Fibroblast of pulmonary artery (primary cell): ENCODE results near the gene PDPK1.
"Not testable (repeated sequence)": the region's sequence is repeated elsewhere in the genome, so short reads cannot be mapped to it uniquely, and the experiment has no call there.

Experiments
- DNase-seq: peaks from one replicate; pipeline ENCODE4 v3.0.0-alpha.2; 2010; ENCODE audit warnings: low read depth
- H3K4me3 ChIP-seq: replicated peaks from 2 replicates; pipeline ENCODE4 v1.5.1; 2011; ENCODE audit warnings: low read depth, mild to moderate bottlenecking, control low read depth, low read length, moderate library complexity
- TF ChIP-seq, protein P1 (sequence below): IDR thresholded peaks from 2 replicates; pipeline ENCODE4 v1.5.1; 2011; ENCODE audit warnings: mild to moderate bottlenecking, control low read depth, low read length, inconsistent platforms; ENCODE audit errors: missing control alignments

The PDPK1 gene

DNA sequence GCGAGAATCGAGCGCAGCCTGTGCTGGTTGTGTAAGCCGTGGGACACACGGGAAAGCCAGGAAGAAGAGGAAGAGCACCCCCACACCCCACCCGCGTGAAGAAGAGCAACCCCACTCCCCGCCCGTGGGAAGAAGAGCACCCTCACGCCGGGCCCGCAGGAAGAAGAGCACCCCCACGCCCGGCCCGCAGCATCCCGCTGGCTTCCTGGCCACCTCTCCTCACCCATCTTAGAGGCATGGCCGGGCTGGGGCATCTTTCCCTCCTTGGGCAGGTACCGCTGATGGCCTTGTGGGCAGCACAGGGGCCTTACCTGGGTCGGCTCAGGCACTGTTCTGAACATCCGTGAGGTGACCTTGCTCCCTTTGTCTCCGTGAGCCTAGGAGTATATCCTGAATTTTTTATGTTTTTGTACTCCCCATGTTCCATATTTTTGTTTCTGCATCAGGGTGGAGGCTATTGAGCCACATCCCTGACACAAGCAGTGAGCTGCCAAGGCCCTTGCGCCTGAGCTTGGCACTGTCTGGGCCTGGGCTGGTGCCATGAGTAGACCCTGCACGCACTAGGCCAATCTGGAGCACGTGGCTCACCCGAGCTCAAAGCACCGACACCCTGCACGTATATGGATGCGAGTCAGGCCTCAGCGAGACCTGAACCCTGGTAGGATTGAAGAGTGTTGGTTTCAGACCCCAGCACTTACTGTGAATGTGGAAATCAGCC is 73.1 kb downstream of the PDPK1 start:
- TF ChIP-seq, protein P1, sequence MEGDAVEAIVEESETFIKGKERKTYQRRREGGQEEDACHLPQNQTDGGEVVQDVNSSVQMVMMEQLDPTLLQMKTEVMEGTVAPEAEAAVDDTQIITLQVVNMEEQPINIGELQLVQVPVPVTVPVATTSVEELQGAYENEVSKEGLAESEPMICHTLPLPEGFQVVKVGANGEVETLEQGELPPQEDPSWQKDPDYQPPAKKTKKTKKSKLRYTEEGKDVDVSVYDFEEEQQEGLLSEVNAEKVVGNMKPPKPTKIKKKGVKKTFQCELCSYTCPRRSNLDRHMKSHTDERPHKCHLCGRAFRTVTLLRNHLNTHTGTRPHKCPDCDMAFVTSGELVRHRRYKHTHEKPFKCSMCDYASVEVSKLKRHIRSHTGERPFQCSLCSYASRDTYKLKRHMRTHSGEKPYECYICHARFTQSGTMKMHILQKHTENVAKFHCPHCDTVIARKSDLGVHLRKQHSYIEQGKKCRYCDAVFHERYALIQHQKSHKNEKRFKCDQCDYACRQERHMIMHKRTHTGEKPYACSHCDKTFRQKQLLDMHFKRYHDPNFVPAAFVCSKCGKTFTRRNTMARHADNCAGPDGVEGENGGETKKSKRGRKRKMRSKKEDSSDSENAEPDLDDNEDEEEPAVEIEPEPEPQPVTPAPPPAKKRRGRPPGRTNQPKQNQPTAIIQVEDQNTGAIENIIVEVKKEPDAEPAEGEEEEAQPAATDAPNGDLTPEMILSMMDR, result no peak
- H3K4me3 ChIP-seq, result no peak overlapping the region
- no peak for DNase-seq

DNA sequence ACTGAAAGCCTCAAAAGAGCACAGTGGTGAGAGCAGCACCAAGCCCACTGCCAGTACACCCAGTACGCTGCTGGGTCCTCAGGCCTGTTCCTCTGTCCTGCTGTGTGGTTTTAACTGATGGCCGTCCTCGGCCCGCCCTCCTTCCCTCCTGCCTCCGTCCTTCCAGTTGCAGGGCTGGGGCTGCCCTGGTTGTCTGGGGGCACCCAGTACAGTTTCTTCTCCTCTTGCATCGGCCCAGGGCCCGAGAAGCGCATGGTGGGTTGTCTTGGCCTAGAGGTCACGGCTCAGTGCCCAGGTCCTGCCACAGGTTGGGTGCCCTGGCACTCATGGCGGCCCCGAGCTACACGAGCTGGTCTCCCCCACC is 73.7 kb downstream of the PDPK1 start:
- no peak for DNase-seq
- TF ChIP-seq, protein P1, result no peak
- H3K4me3 ChIP-seq, result no peak overlapping the region

DNA sequence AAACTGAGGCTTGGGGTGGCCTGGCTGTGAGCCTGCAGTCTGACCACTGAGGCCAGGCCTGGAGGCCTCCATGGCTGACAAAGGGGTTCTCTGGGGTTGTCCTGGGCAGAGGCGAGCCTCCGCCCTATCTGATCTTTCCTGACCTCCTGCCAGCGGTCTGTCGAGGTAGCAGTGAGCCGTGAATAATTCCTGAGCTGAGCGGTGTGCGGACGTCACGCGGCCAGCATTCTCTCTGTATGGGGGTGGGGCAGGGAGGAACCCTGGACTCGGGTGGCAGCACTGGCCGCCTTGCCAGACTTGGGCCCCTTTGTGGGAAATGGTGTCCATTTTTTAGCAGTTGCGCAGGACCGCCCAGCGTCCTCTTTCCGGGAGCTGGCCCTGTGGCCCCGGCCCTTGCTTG is 74.1 kb downstream of the PDPK1 start:
- not testable (repeated sequence) for DNase-seq, H3K4me3 ChIP-seq

DNA sequence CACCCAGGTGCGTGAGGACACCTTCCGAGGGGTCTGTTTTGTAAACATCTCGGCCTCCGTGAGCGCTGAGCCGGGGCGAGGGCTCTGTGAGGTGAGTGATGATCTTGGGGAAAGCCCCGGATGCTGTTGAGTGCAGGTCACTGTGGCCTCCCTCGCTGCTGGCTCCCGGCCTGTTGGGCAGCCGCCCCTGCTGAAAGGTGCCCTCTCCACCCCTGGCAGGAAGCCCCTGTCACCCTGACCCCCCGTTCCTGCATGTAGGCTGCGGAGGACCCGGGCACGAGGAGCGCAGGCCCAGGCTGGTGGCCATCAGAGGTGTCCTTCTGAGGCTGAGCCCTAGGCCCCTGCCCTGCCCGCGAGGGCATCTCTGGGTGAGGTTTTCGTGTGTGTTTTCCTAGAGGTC is 75.4 kb downstream of the PDPK1 start:
- not testable (repeated sequence) for DNase-seq, H3K4me3 ChIP-seq

DNA sequence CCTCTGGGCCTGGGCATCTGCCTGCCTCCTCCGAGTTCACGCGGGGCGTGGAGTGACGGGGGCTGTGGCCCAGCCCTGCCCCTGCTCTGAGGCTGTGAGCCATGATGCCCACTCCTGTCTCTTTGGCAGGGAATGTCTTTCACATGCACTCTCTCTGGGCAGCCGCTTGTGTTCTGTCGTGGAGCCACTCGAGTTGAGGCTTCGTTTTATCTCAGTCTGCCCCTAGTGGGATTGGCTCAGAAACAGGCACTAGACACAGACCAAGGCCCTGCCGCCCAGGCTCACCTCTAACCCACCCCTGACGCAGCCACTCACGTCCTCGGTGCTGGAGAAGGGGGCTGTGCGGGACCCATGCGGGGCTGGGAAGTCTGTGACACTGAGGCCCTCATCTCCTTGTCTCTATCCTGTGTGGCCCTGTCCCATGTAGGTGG is 77.0 kb downstream of the PDPK1 start:
- H3K4me3 ChIP-seq, result no peak overlapping the region
- TF ChIP-seq, protein P1, result no peak
- DNase-seq, result no peak

DNA sequence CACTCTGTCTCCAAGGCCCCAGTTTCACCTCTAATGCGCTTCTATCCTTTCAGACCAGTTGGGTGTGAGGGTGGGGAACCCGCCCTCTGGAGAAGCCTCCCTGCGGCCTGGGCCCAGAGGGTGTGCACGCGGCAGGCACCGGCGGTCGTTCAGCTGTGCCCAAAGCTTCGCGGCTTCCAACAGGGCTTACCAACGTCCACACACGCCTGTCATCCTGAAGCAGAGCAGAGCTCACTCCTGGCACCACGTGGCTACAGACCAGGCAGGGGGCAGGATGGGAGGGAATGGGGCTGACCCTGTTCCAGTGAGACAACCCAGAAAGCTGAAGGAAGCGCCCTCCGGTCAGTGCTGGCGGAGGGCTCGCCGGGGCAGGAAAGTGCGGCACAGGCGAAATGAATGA is 81.1 kb downstream of the PDPK1 start:
- not testable (repeated sequence) for H3K4me3 ChIP-seq, DNase-seq

DNA sequence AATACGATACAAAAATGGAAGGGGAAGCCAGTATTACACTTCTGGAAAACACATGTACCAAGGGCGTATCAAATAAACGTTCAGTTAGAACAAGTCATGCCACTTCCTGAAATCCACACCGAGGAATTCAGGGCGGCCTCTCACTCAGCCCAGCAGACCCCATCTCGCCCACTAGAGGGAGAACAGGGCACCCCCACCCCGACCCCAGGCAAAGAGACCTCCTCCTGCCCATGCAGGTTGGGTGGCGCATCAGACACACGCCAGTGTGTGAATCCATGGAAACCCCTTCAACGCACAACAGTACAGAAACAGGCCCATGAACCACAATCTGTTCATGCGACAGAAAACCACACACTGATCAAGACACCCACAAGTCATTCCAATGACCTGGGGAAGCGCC is 81.8 kb downstream of the PDPK1 start:
- H3K4me3 ChIP-seq, DNase-seq: not testable (repeated sequence)

DNA sequence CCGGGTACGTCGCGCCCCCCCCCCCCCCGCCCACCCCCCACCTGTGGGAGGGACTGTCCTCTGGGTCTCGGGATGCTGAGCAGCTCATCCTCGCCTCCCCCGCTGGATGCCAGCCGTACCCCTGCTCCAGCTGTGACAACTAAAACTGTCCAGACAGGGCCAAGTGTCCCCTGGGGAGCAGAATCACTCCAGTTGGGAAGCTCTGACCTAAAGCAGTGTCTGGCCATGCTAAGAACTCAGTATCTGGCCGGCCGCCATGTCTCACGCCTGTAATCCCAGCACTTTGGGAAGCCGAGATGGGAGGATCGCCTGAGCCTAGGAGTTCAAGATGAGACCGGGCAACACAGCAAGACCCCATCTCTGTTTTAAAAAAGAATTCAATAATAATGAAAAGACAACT is 83.0 kb downstream of the PDPK1 start:
- H3K4me3 ChIP-seq, DNase-seq: not testable (repeated sequence)

DNA sequence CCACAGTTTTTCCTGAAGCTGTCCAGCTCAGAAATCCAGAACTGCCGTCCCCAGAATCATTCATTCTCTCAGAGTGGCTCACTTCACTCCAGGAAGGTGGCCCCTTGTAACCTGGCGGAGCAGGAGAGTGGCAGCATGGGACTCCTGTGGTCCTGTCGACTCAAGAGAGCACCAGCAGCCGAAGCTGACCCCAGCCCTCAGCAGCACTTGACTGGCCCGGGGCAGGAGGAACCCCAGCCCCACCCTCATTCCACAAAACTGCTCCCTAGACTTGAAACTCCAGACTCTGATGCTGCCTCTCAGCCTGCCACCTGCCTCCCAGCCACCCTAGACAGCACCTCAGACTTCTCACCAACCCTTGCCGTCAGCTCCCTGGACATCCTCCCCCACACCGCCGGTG is 83.6 kb downstream of the PDPK1 start:
- not testable (repeated sequence) for H3K4me3 ChIP-seq, DNase-seq

DNA sequence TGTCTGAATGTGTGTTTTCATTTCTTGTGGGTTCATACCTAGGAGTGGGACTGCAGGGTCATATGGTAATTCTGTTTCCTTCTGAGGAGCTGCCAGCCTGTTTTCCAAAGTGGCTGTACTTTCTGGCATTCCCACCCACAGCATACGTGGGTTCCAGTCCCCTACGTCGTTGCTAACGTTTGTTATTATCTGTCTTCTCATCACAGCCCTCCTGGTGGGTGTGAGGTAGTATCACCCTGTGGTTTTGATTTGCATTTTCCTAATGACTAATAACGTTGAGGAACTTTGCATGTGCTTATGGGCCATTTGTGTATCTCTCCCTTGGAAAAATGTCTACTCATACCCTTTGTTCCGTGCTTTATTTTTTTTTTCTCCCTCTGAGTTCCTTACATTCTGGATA is 89.3 kb downstream of the PDPK1 start:
- H3K4me3 ChIP-seq, DNase-seq: not testable (repeated sequence)

DNA sequence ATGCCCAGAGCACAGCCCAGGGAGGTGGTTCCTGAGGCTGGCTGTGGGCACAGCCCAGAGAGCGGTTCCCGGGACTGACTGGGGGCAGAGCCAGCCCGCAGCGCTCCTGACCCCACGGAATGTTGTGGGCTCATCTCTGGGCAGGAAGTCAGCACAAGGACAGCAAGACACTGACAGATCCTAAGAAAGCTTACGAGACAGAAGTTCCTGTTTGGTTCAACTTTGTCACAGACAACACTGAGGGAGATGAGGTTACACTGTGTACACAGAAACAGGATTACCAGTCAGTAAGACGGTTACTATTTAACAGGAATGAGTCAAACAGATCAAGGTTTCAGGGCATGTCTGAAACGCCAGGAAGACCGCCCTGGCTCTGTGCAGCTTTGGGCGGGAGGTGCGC is 93.4 kb downstream of the PDPK1 start:
- not testable (repeated sequence) for H3K4me3 ChIP-seq, DNase-seq

DNA sequence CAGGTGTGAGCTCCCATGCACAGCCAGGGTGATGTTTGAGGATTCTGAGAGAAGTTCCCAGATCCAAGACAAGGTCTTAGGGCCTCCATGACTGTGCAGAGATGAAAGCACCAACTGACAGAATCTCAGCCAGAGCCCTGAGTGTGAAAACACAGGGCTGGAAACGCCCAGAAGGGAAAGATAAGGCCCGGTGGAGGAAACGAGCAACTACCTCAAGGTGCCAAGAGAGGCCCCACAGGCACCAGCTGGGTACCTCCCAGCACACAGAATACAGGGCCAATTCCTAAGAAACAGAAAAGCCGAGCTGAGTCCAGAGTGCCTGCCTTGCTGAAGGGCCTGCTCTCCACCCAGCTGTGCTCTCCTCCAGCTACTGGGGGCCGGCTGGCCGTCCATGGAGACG is 94.5 kb downstream of the PDPK1 start:
- not testable (repeated sequence) for DNase-seq, H3K4me3 ChIP-seq

DNA sequence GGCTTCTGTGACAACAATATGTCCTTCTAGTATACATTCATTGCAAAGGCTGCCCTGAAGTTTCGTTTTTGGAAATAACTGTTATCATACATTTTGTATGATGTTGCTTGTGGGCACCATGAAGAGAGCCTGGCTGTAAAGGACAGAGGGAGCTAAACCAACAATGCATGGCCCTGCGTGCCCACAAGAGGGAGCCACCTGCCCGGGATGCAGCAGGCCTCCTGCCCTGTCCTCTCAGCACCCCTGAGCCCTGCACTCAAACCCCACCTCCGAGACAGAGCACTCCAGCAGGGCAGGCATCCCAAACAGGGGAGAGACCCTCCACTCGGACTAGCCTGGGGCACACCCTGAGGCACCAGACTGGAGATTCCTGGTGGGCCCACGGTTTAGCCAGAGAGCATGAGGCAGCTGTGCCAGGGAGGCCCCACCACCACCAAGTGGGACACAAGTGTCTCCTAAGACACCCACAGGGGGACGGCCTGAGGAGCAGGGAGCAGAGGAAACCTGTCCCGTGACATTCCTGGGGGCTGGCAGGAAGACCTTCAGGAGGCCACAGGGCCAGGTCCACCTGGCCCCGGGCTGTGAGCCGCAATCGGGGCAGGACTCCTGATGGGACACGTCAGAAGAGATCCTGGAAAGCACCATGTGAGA is 101.4 kb downstream of the PDPK1 start:
- DNase-seq, H3K4me3 ChIP-seq: not testable (repeated sequence)

DNA sequence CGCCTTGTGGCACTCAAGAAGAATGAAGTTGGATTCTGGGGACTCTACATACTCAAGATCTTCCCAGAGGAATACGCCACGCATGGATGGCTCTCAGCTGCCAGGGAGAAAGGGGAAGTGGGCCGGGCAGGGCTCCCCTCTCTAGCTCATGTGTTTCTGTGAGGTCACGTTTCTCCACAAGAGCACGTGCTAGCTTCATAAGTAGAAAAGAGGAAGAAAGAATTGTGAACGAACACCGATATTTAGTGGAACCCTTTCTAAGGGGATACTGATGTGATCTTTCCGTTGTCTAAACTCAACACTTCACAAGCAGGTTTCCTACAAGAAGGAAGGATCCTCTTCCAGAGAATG is 101.9 kb downstream of the PDPK1 start:
- DNase-seq, H3K4me3 ChIP-seq: not testable (repeated sequence)

DNA sequence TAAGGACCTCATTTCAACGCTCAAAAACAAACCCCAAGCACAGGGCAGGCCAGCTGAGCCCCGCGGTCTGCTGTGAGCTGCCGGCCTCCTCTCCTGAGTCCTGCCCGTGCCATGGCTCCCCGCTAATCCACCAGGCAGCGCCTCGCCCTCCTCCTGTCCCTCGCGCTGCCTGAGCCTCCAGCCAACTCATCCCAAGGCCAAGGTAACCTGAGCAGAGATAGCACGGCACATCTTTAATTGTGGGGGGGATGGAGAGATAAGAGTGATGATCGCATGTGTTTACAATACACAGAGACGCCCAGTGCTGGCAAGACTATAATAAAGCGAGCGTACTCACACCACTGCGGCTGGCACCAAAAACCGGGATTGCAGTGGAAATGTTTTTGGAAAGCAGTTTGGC is 104.7 kb downstream of the PDPK1 start:
- not testable (repeated sequence) for H3K4me3 ChIP-seq

More for the DNA sequence above, 104.7 kb downstream of the PDPK1 start:
- DNase-seq, result not testable (repeated sequence)
